Effector memory CD4-positive, alpha-beta T cell (primary cell): ENCODE results near the gene TBC1D8.

Experiments
- DNase-seq, 3 donors: peaks; one replicate each; pipeline ENCODE4 v3.0.0-alpha.2; 2020
- H3K27ac ChIP-seq: 2 replicates; pipeline ENCODE4 v1.7.0; 2013; ENCODE audit warnings: mild to moderate bottlenecking, low read length, moderate library complexity; ENCODE audit not compliant: insufficient read depth, poor library complexity, severe bottlenecking
- H3K27me3 ChIP-seq: replicated peaks from 2 replicates; pipeline ENCODE4 v1.7.0; 2013; ENCODE audit warnings: mild to moderate bottlenecking, low read length; ENCODE audit not compliant: insufficient read depth, control insufficient read depth, poor library complexity, severe bottlenecking
- H3K36me3 ChIP-seq: 2 replicates; pipeline ENCODE4 v1.7.0; 2013; ENCODE audit warnings: mild to moderate bottlenecking, low read length, moderate library complexity; ENCODE audit not compliant: control insufficient read depth, insufficient read depth
- H3K4me1 ChIP-seq: 2 replicates; pipeline ENCODE4 v1.7.0; 2013; ENCODE audit warnings: low read length, mild to moderate bottlenecking; ENCODE audit not compliant: control insufficient read depth, insufficient read depth, poor library complexity, severe bottlenecking
- H3K4me3 ChIP-seq: 2 replicates; pipeline ENCODE4 v1.7.0; 2013; ENCODE audit warnings: low read length, low read depth, mild to moderate bottlenecking; ENCODE audit not compliant: insufficient read depth, poor library complexity, severe bottlenecking
- H3K9me3 ChIP-seq: 2 replicates; pipeline ENCODE4 v1.7.0; 2013; ENCODE audit warnings: mild to moderate bottlenecking, low read length, moderate library complexity; ENCODE audit not compliant: control insufficient read depth

The TBC1D8 gene

GRCh38 chr2:101150306-101151145 is 656 bp downstream of the TBC1D8 start:
- H3K27ac ChIP-seq, result no peak overlapping the region
- H3K4me3 ChIP-seq, result peak overlapping the region; percentile 67
- no peaks in the 10 kb centered on the region for H3K27me3 ChIP-seq
- no peaks in the 10 kb centered on the region for H3K36me3 ChIP-seq
- DNase-seq, result no peak
- peaks cover 14% of the 10 kb centered on the region for H3K4me1 ChIP-seq
- no peaks in the 10 kb centered on the region for H3K9me3 ChIP-seq

GRCh38 chr2:101149241-101150192 is 1.7 kb downstream of the TBC1D8 start:
- Histone ChIP-seq H3K9me3 (no peaks in the 10 kb centered on the region), H3K36me3 (no peaks in the 10 kb centered on the region), H3K4me1 (peaks cover 14% of the 10 kb centered on the region), H3K27me3 (no peaks in the 10 kb centered on the region), H3K27ac (no peak overlapping the region), H3K4me3 (peak overlapping the region; percentile 67)
- no peak for DNase-seq

- Histone ChIP-seq H3K9me3 (no peaks in the 10 kb centered on the region), H3K4me3 (no peak overlapping the region), H3K27me3 (no peaks in the 10 kb centered on the region), H3K27ac (no peak overlapping the region), H3K36me3 (no peaks in the 10 kb centered on the region), H3K4me1 (peaks cover 14% of the 10 kb centered on the region)
- DNase-seq, result no peak
Observed at GRCh38 chr2:101148777-101149176, 2.4 kb downstream of the TBC1D8 start.

GRCh38 chr2:101147971-101148370 is 3.2 kb downstream of the TBC1D8 start:
- Histone ChIP-seq H3K4me3 (no peak overlapping the region), H3K27ac (no peak overlapping the region), H3K9me3 (no peaks in the 10 kb centered on the region), H3K4me1 (peaks cover 14% of the 10 kb centered on the region), H3K27me3 (no peaks in the 10 kb centered on the region), H3K36me3 (no peaks in the 10 kb centered on the region)
- no peak for DNase-seq

- H3K4me1 ChIP-seq, result peaks cover 13% of the 10 kb centered on the region
- H3K36me3 ChIP-seq, result no peaks in the 10 kb centered on the region
- H3K27me3 ChIP-seq, result no peaks in the 10 kb centered on the region
- H3K4me3 ChIP-seq, result no peak overlapping the region
- DNase-seq, result no peak
- no peaks in the 10 kb centered on the region for H3K9me3 ChIP-seq
- no peak overlapping the region for H3K27ac ChIP-seq
Observed at GRCh38 chr2:101147062-101147461, 4.1 kb downstream of the TBC1D8 start.

GRCh38 chr2:101146535-101146934 is 4.6 kb downstream of the TBC1D8 start:
- no peaks in the 10 kb centered on the region for H3K27me3 ChIP-seq
- no peak for DNase-seq
- no peaks in the 10 kb centered on the region for H3K9me3 ChIP-seq
- H3K4me3 ChIP-seq, result no peak overlapping the region
- no peak overlapping the region for H3K27ac ChIP-seq
- H3K4me1 ChIP-seq, result peaks cover 8% of the 10 kb centered on the region
- no peaks in the 10 kb centered on the region for H3K36me3 ChIP-seq

GRCh38 chr2:101145406-101145805 is 5.8 kb downstream of the TBC1D8 start:
- Histone ChIP-seq H3K27me3 (no peaks in the 10 kb centered on the region), H3K4me3 (no peak overlapping the region), H3K9me3 (no peaks in the 10 kb centered on the region), H3K36me3 (no peaks in the 10 kb centered on the region), H3K27ac (no peak overlapping the region), H3K4me1 (peaks cover 7% of the 10 kb centered on the region)
- DNase-seq, result no peak

- DNase-seq, result no peak
- Histone ChIP-seq H3K27ac (no peak overlapping the region), H3K27me3 (no peaks in the 10 kb centered on the region), H3K9me3 (no peaks in the 10 kb centered on the region), H3K4me3 (no peak overlapping the region), H3K36me3 (no peaks in the 10 kb centered on the region), H3K4me1 (no peaks in the 10 kb centered on the region)
Observed at GRCh38 chr2:101142163-101142562, 9.0 kb downstream of the TBC1D8 start.

- no peak for DNase-seq
- H3K4me3 ChIP-seq, result no peak overlapping the region
- no peaks in the 10 kb centered on the region for H3K4me1 ChIP-seq
- H3K36me3 ChIP-seq, result no peaks in the 10 kb centered on the region
- no peaks in the 10 kb centered on the region for H3K27me3 ChIP-seq
- no peak overlapping the region for H3K27ac ChIP-seq
- no peaks in the 10 kb centered on the region for H3K9me3 ChIP-seq
Observed at GRCh38 chr2:101140978-101141655, 10.1 kb downstream of the TBC1D8 start.
